ENCODE measurements around the gene YAP1.

GRCh38 chr11:102143867-102144266 lies 33.6 kb downstream of the YAP1 start:
- TF ChIP-seq CTCF (IDR thresholded peaks at IDR 0.05) (no peak), EP300 (IDR thresholded peaks at IDR 0.05) (no peak), POLR2A (IDR thresholded peaks at IDR 0.05) (no peak), POLR2AphosphoS5 (IDR thresholded peaks at IDR 0.05) (no peak)

Measured in suprapubic skin (tissue), 4 donors.